ENCODE results near the gene XRCC3. TPM values are rescaled to one million over a fixed set of nuclear protein-coding genes. Genes with fewer than 3 reads are reported as not detected.

XRCC3 gene
- total and polyA plus RNA-seq, 4 experiments from 2014 or later = 2.2 to 12.6 (median 6.7) TPM

DNA sequence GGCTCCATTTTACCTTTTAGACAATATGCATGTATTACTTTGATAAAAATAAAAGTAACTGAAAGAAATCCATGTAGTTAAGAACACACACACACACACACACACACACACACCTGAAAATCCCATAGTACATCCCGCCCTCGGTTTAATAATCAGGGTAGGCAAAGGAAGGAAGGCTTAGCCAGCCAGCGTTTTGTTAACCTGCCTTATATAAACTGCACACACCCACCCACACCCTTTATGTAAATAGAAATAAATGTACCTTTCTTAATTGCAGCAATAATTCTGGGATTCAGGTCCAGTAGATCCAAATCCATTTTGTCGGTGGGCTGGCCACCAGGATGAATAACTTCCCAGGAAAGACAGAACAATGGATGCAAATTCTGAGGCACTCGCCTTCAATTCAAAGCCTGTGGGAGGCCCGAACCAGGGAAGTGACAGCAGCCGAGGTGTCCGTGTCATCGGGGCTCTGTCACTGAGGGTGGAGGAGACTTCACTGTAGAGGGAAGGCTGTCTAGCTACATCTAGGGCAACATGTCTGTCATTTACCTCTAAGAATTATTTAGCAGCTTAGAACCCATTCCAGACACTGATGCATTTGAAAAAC is 4.4 kb downstream of the XRCC3 start:
- H3K36me3 Mint-ChIP-seq = peaks cover 0 to 3% of the 10 kb centered on the region in 2 donors
- no peaks in the 10 kb centered on the region for H3K9me3 ChIP-seq (ENCODE audit: control insufficient read depth in 1 of 2, low read length in 2 of 2)
- H3K27ac ChIP-seq (ENCODE audit: low read depth, low read length) = no peak overlapping the region
- H3K4me1 Mint-ChIP-seq = peaks cover 4 to 34% (median 16%) of the 10 kb centered on the region in 4 donors
- peak overlapping the region in 4 of 7 donors; percentile 8 to 85 (median 50) for H3K27ac Mint-ChIP-seq
- H3K36me3 ChIP-seq (ENCODE audit: insufficient read depth, low read length) = no peaks in the 10 kb centered on the region
- peak overlapping the region in 1 of 8 donors; percentile 30 for H3K4me3 Mint-ChIP-seq
- ChIA-PET CTCF (ENCODE audit: partially characterized antibody) (no interaction called here), POLR2A (ENCODE audit: partially characterized antibody) (no interaction called here)
- H3K27me3 Mint-ChIP-seq = no peaks in the 10 kb centered on the region
- no peak overlapping the region for H3K4me3 ChIP-seq (ENCODE audit: low read length in 2 of 2)
- peaks cover 0 to 6% (median 0%) of the 10 kb centered on the region in 8 donors for H3K9me3 Mint-ChIP-seq
- DNase-seq = no peak
- intact Hi-C loops (cut with micrococcal nuclease) = no loop called here
- no peaks in the 10 kb centered on the region for H3K27me3 ChIP-seq (ENCODE audit: insufficient read depth, low read length)
- peaks cover 12% of the 10 kb centered on the region for H3K4me1 ChIP-seq (ENCODE audit: insufficient read depth, low read length)

DNA sequence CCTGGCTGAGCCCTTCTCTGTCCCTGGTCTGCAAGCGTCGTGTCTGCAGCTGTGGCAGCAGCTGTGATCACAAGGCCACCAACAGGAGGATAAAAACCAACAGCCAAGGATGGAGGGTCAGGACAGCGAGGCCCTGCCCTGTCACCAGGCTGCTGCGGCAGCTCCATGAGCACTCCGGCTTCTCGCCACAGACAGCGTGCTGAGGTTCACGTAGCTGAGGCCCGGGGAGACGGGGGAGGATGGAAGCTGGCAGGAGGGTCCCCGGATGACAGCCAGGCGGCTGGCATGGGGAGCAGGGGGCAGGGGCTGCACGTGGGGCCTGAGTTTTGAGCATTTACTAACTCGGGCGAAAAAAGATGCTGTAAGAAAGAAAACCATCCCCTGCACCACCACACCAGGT is 5.4 kb downstream of the XRCC3 start:
- Mint-ChIP-seq H3K9me3 (peaks cover 0 to 6% (median 0%) of the 10 kb centered on the region in 8 donors), H3K4me3 (no peak overlapping the region), H3K27me3 (no peaks in the 10 kb centered on the region), H3K36me3 (peaks cover 0 to 4% of the 10 kb centered on the region in 2 donors), H3K27ac (peak overlapping the region in 2 of 7 donors; percentile 78 to 79), H3K4me1 (peaks cover 1 to 30% (median 11%) of the 10 kb centered on the region in 4 donors)
- no peak for DNase-seq
- no peaks in the 10 kb centered on the region for H3K27me3 ChIP-seq (ENCODE audit: insufficient read depth, low read length)
- H3K9me3 ChIP-seq (ENCODE audit: control insufficient read depth in 1 of 2, low read length in 2 of 2) = no peaks in the 10 kb centered on the region
- H3K4me3 ChIP-seq (ENCODE audit: low read length in 2 of 2) = no peak overlapping the region
- intact Hi-C loops (cut with micrococcal nuclease) = no loop called here
- ChIA-PET CTCF (ENCODE audit: partially characterized antibody) (no interaction called here), POLR2A (ENCODE audit: partially characterized antibody) (no interaction called here)
- peaks cover 12% of the 10 kb centered on the region for H3K4me1 ChIP-seq (ENCODE audit: insufficient read depth, low read length)
- no peaks in the 10 kb centered on the region for H3K36me3 ChIP-seq (ENCODE audit: insufficient read depth, low read length)
- no peak overlapping the region for H3K27ac ChIP-seq (ENCODE audit: low read depth, low read length)

DNA sequence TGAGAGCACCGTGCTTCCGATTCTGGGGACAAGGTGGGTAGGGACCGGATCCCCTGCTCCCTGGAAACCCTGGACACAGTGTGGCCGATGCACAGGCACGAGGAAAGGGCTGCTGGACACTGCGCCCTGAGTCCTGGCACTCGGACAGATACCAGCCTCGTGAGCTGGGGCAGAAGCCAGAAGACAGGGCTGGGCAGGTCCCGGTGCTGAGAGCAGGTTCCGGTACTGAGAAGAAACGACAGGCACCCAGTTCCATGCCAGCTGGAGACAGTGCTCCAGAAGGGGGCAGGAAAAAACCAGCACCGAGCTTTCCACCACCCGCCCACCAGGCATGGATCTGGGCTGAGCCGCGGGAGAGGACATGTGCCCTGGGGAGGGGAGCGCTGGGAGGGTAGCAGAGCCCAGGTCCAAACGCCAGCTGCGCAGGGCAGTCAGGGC is 6.5 kb downstream of the XRCC3 start:
- intact Hi-C loops (cut with micrococcal nuclease) = no loop called here

DNA sequence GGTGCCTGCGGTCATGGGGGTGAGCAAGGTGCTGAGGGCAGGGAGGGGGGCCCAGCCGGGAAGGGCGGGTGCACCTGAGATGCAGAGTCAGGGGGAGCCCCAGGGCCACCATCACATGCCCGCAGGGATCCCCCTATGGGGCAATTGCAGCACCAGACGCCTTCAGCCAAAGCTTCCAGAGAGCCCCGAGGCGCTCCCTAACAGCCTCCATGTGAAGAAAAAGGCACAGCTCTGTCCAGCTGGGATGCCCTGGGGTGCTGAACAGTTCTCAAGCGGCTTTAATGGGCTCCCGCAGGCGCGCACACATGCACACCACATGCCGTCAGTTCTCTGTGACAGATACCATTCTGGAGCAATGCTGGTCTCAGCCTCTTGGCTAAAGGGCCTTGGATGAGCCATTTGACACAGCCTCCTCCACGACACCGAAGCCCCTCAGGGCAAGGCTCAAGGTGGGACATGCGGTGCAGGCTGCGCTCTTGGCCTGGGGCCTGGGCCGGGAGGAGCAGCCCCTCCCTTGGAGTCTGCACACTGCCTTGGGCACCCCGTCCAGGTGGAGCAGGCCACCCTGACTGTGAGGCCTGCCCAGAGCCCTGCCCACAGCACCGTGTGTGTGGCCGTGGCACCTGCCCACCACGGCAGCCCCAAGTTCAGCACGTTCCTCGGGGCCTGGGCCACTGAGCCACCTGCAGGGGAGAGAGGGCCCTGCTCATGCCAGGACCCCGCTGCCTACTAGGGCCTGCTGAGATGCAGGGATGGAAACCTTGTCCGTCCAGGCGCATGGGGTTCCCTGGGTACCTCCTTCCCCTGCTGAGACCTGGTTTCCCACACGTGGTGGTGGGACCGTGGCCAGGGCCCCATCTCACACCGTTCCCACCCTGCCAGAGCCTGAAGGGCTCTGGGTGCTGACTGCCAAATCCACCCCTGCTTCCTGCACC is 7.7 kb downstream of the XRCC3 start:
- H3K4me1 Mint-ChIP-seq = peaks cover 2 to 13% (median 4%) of the 10 kb centered on the region in 4 donors
- H3K27ac Mint-ChIP-seq = no peak overlapping the region
- peak in 1 of 5 donors; percentile 21 for DNase-seq
- POLR2A ChIA-PET (ENCODE audit: partially characterized antibody) = interaction anchor here (1.4 kb wide), 1 partner anchor 8 kb away, joined by 4 read pairs; the partner anchor contains the start of genes XRCC3 and ZFYVE21
- H3K4me3 Mint-ChIP-seq = no peak overlapping the region
- intact Hi-C loops (cut with micrococcal nuclease) = no loop called here
- H3K27ac ChIP-seq (ENCODE audit: low read depth, low read length) = no peak overlapping the region
- H3K27me3 ChIP-seq (ENCODE audit: insufficient read depth, low read length) = no peaks in the 10 kb centered on the region
- peaks cover 10 to 20% of the 10 kb centered on the region in 2 donors for H3K36me3 Mint-ChIP-seq
- H3K36me3 ChIP-seq (ENCODE audit: insufficient read depth, low read length) = no peaks in the 10 kb centered on the region
- CTCF ChIA-PET (ENCODE audit: partially characterized antibody) = no interaction called here
- H3K4me3 ChIP-seq (ENCODE audit: low read length in 2 of 2) = no peak overlapping the region
- H3K9me3 Mint-ChIP-seq = peaks cover 0 to 8% (median 0%) of the 10 kb centered on the region in 8 donors
- no peaks in the 10 kb centered on the region for H3K4me1 ChIP-seq (ENCODE audit: insufficient read depth, low read length)
- no peaks in the 10 kb centered on the region for H3K9me3 ChIP-seq (ENCODE audit: control insufficient read depth in 1 of 2, low read length in 2 of 2)
- no peaks in the 10 kb centered on the region for H3K27me3 Mint-ChIP-seq

More for the DNA sequence above, 6.5 kb downstream of the XRCC3 start:
- POLR2A ChIA-PET (ENCODE audit: partially characterized antibody) = no interaction called here
- Mint-ChIP-seq H3K36me3 (peaks cover 3 to 9% of the 10 kb centered on the region in 2 donors), H3K27ac (no peak overlapping the region), H3K4me3 (peak overlapping the region in 1 of 8 donors; percentile 36), H3K4me1 (peaks cover 3 to 24% (median 7%) of the 10 kb centered on the region in 4 donors), H3K9me3 (peaks cover 0 to 8% (median 0%) of the 10 kb centered on the region in 8 donors), H3K27me3 (no peaks in the 10 kb centered on the region)
- H3K36me3 ChIP-seq (ENCODE audit: insufficient read depth, low read length) = no peaks in the 10 kb centered on the region
- DNase-seq = no peak
- no peaks in the 10 kb centered on the region for H3K27me3 ChIP-seq (ENCODE audit: insufficient read depth, low read length)
- CTCF ChIA-PET (ENCODE audit: partially characterized antibody) = no interaction called here
- no peak overlapping the region for H3K27ac ChIP-seq (ENCODE audit: low read depth, low read length)
- H3K4me3 ChIP-seq (ENCODE audit: low read length in 2 of 2) = no peak overlapping the region
- H3K4me1 ChIP-seq (ENCODE audit: insufficient read depth, low read length) = peaks cover 3% of the 10 kb centered on the region
- H3K9me3 ChIP-seq (ENCODE audit: control insufficient read depth in 1 of 2, low read length in 2 of 2) = no peaks in the 10 kb centered on the region

DNA sequence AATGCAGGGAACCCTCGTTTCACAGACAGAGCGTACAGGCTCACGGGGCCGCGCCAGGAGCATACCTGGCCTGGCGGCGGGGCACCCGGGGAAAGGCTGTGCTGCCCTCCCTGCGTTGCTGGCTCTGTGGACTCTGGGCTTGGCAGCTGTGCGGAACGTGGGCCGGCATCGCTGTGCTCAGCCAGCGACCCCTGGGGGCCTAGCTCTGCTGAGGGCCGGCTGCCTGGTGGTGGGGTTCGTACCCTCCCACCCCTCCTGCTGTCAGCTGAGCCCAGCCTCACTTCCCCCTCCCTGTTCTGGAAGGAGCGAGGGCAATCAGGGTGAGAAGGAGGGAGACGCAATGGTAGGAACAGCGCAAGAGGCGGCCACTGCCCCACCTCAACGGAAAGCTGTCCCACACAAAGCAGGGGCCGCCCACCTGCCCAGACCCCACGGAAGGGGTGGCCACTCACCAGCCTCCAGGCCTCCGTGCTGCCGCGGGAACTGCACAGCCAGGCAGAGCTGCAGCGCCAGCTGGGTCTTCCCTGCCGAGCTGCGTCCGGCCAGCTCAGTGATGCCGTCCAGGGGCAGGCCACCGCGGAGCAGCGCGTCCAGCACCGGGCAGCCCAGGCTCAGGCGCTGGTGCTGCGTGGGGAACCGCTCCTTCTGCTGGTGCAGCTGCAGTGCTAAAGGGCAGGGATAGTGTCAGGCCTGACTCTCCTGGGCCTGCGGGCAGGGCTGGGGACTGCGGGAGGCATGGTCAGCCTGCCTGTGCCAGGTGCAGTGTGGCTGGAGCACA is 8.5 kb downstream of the XRCC3 start:
- H3K36me3 ChIP-seq (ENCODE audit: insufficient read depth, low read length) = no peaks in the 10 kb centered on the region
- H3K4me3 ChIP-seq (ENCODE audit: low read length in 2 of 2) = no peak overlapping the region
- no peaks in the 10 kb centered on the region for H3K4me1 ChIP-seq (ENCODE audit: insufficient read depth, low read length)
- no peaks in the 10 kb centered on the region for H3K9me3 ChIP-seq (ENCODE audit: control insufficient read depth in 1 of 2, low read length in 2 of 2)
- Mint-ChIP-seq H3K4me3 (no peak overlapping the region), H3K27me3 (no peaks in the 10 kb centered on the region), H3K4me1 (peaks cover 2 to 8% (median 4%) of the 10 kb centered on the region in 4 donors), H3K9me3 (peaks cover 0 to 8% (median 0%) of the 10 kb centered on the region in 8 donors), H3K27ac (no peak overlapping the region), H3K36me3 (peaks cover 14 to 27% of the 10 kb centered on the region in 2 donors)
- POLR2A ChIA-PET (ENCODE audit: partially characterized antibody) = interaction anchor here (1.0 to 1.4 kb wide), 3 partner anchors 9 to 186 kb away, joined by 3 to 4 read pairs (median 4); partner anchors contain the start of genes XRCC3 and ZFYVE21
- no peaks in the 10 kb centered on the region for H3K27me3 ChIP-seq (ENCODE audit: insufficient read depth, low read length)
- no peak for DNase-seq
- intact Hi-C loops (cut with micrococcal nuclease) = no loop called here
- H3K27ac ChIP-seq (ENCODE audit: low read depth, low read length) = no peak overlapping the region
- CTCF ChIA-PET (ENCODE audit: partially characterized antibody) = no interaction called here

DNA sequence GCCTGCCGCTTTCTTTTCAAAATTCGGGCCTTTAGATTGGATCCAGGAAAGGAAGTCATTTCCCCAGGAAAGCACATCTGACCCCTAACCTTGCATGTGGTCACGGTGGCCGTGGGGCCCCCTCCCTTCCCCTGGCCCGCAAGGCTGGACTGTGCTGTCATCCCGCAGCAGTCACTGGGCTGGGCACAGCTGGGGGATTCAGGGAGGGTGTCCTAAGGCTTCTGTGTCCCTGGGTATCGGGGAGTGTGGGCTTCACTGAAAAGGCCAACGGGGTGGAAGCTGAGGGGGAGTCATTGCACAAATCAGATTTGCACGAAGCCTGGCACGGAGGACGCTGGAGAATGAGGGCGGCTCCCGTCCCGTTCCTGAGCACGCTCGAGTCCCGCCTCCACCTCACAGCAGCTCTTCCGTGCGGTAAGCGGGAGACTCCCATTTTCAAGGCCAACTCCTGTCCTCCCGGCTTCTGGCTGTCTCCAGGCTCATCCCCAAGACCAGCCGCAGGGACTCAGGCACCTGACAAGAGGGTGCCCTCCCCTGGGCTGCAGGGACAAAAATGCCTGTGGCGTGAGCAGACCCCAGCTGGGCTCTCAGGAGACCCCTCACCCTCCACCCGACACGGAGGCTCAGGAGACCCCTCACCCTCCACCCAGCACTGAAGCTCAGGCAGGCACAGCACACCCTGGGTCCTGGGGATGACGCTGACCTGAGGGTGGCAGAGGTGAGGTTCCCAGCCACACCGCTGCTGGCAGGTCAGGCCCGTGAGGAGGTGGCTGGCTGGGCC is 9.6 kb downstream of the XRCC3 start:
- no peaks in the 10 kb centered on the region for H3K27me3 ChIP-seq (ENCODE audit: insufficient read depth, low read length)
- H3K4me3 Mint-ChIP-seq = no peak overlapping the region
- no peaks in the 10 kb centered on the region for H3K9me3 ChIP-seq (ENCODE audit: control insufficient read depth in 1 of 2, low read length in 2 of 2)
- POLR2A ChIA-PET (ENCODE audit: partially characterized antibody) = interaction anchor here (0.6 to 1.4 kb wide), 4 partner anchors 10 to 197 kb away, joined by 3 to 4 read pairs (median 4); partner anchors contain the start of genes XRCC3 and ZFYVE21
- peak overlapping the region in 2 of 7 donors; percentile 41 to 78 for H3K27ac Mint-ChIP-seq
- peaks cover under 1 to 2% (median under 1%) of the 10 kb centered on the region in 4 donors for H3K4me1 Mint-ChIP-seq
- no peaks in the 10 kb centered on the region for H3K4me1 ChIP-seq (ENCODE audit: insufficient read depth, low read length)
- H3K9me3 Mint-ChIP-seq = peaks cover 0 to 7% (median 0%) of the 10 kb centered on the region in 8 donors
- no peak overlapping the region for H3K27ac ChIP-seq (ENCODE audit: low read depth, low read length)
- DNase-seq = peak in 1 of 5 donors; percentile 27
- intact Hi-C loops (cut with micrococcal nuclease) = no loop called here
- H3K27me3 Mint-ChIP-seq = no peaks in the 10 kb centered on the region
- CTCF ChIA-PET (ENCODE audit: partially characterized antibody) = no interaction called here
- H3K4me3 ChIP-seq (ENCODE audit: low read length in 2 of 2) = no peak overlapping the region
- peaks cover 1% of the 10 kb centered on the region for H3K36me3 ChIP-seq (ENCODE audit: insufficient read depth, low read length)
- peaks cover 14 to 30% of the 10 kb centered on the region in 2 donors for H3K36me3 Mint-ChIP-seq
